RCC 7860 (cell line): ENCODE data around the gene NTMT1.

Source experiments
- DNase-seq: peaks from one replicate; pipeline ENCODE4 v3.0.0-alpha.2; 2015; ENCODE audit warnings: low spot score
- FAIRE-seq: peaks from 2 replicates; lab custom pipeline; 2012; peaks lifted over from hg19 to GRCh38; lab: Jason Lieb, UNC

Gene NTMT1

GRCh38 chr9:129613520-129614175 lies 12.3 kb upstream of the NTMT1 start:
- no peak for DNase-seq
- no peak for FAIRE-seq

GRCh38 chr9:129614932-129615331 lies 11.0 kb upstream of the NTMT1 start:
- no peak for FAIRE-seq
- DNase-seq: no peak

GRCh38 chr9:129615407-129616285 lies 10.3 kb upstream of the NTMT1 start:
- no peak for FAIRE-seq
- no peak for DNase-seq

GRCh38 chr9:129617167-129617566 lies 8.8 kb upstream of the NTMT1 start:
- peak; percentile 56 for DNase-seq
- FAIRE-seq: no peak

- DNase-seq: no peak
- FAIRE-seq: no peak
Measured at GRCh38 chr9:129619787-129620668, 5.9 kb upstream of the NTMT1 start.

- FAIRE-seq: no peak
- DNase-seq: no peak
Measured at GRCh38 chr9:129620669-129621295, 5.2 kb upstream of the NTMT1 start, which contains the start of gene C9orf50. TSS of gene C9orf50 (minus strand) at chr9:129621101. CDS start at chr9:129620574, 527 bp downstream.

- FAIRE-seq (no peak), DNase-seq (no peak)
Measured at GRCh38 chr9:129623331-129623730, 2.6 kb upstream of the NTMT1 start.

- DNase-seq (peak; percentile 15), FAIRE-seq (no peak)
Measured at GRCh38 chr9:129624168-129624759, 1.7 kb upstream of the NTMT1 start.

GRCh38 chr9:129624947-129625346 lies 1.0 kb upstream of the NTMT1 start:
- no peak for DNase-seq

GRCh38 chr9:129626625-129627284 lies 792 bp downstream of the NTMT1 start:
- FAIRE-seq: no peak
- peak; percentile 82 for DNase-seq

More at GRCh38 chr9:129624947-129625346, 1.0 kb upstream of the NTMT1 start:
- no peak for FAIRE-seq

GRCh38 chr9:129627556-129628440 lies 1.8 kb downstream of the NTMT1 start:
- FAIRE-seq (no peak), DNase-seq (no peak)

- FAIRE-seq: no peak
- no peak for DNase-seq
Measured at GRCh38 chr9:129628709-129629108, 2.7 kb downstream of the NTMT1 start.

GRCh38 chr9:129629251-129629820 lies 3.4 kb downstream of the NTMT1 start:
- no peak for FAIRE-seq
- no peak for DNase-seq

GRCh38 chr9:129630967-129631673 lies 5.2 kb downstream of the NTMT1 start:
- no peak for DNase-seq
- no peak for FAIRE-seq

- no peak for FAIRE-seq
- DNase-seq: no peak
Measured at GRCh38 chr9:129631674-129632129, 5.7 kb downstream of the NTMT1 start.

- FAIRE-seq (no peak), DNase-seq (peak; percentile 54)
Measured at GRCh38 chr9:129632460-129632859, 6.5 kb downstream of the NTMT1 start.

GRCh38 chr9:129633207-129633606 lies 7.2 kb downstream of the NTMT1 start:
- FAIRE-seq (no peak), DNase-seq (no peak)

GRCh38 chr9:129633848-129634247 lies 7.9 kb downstream of the NTMT1 start:
- DNase-seq: no peak
- no peak for FAIRE-seq
